OCI-M2 (cell line): Measurements from ENCODE around the gene PTRH1.

Experiments used
- DNase-seq: peaks from one replicate; lab custom pipeline; 2025; ENCODE audit not compliant: unreplicated experiment; lab: John Stamatoyannopoulos, UW

The PTRH1 gene

GRCh38 chr9:127698985-127699670 lies 16.3 kb downstream of the PTRH1 start:
- DNase-seq, result peak; percentile 53

DNA sequence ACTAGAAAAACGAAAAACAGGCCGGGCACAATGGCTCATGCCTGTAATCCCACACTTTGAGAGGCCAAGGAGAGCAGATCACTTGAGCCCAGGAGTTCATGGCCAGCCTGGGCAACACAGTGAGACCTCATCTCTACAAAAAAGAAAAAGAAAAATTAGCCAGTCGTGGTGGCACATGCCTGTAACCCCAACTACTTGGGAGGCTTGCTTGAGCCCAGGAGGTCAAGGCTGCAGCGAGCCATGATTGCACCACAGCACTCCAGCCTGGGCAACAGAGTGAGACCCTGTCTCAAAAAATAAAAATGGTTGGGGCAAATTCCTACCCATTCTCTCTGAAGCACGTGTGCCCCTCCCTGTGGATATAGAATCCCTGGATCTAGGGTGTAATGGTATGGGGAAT lies 17.1 kb downstream of the PTRH1 start:
- DNase-seq, result no peak

GRCh38 chr9:127697575-127697974 lies 17.9 kb downstream of the PTRH1 start:
- no peak for DNase-seq

GRCh38 chr9:127694890-127695720 lies 20.4 kb downstream of the PTRH1 start:
- no peak for DNase-seq

- DNase-seq, result no peak
These were observed 21.8 kb downstream of the PTRH1 start for GRCh38 chr9:127693697-127694096.

DNA sequence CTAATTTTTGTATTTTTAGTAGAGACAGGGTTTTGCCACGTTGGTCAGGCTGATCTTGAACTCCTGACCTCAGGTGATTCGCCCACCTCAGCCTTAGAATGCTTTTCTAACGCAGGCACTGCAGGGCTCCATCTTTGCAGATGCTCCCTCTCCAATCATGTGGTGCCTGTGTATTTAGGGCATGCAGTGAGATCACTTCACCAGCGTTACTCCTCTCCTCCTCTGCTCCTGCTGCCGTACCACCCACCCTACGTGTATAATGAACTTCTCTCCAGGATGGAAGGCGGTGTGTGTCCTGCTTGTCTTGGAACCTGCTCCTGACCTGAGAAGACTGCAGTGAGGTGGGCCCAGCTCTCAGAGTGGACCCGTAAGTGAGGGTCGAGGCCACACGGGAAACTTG lies 22.3 kb downstream of the PTRH1 start:
- no peak for DNase-seq

- no peak for DNase-seq
These were observed 23.4 kb downstream of the PTRH1 start for GRCh38 chr9:127692071-127692470.

DNA sequence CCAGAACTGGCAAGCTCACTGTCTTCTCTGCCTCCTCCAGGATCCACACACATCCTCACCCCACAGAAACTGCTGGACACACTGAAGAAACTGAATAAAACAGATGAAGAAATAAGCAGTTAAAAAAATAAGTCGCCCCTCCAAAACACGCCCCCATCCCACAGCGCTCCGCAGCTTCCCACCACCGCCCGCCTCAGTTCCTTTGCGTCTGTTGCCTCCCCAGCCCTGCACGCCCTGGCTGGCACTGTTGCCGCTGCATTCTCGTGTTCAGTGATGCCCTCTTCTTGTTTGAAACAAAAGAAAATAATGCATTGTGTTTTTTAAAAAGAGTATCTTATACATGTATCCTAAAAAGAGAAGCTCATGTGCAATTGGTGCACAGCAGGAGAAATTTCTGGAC lies 24.7 kb downstream of the PTRH1 start:
- no peak for DNase-seq

- DNase-seq, result no peak
These were observed 26.0 kb downstream of the PTRH1 start for GRCh38 chr9:127689329-127690000.

DNA sequence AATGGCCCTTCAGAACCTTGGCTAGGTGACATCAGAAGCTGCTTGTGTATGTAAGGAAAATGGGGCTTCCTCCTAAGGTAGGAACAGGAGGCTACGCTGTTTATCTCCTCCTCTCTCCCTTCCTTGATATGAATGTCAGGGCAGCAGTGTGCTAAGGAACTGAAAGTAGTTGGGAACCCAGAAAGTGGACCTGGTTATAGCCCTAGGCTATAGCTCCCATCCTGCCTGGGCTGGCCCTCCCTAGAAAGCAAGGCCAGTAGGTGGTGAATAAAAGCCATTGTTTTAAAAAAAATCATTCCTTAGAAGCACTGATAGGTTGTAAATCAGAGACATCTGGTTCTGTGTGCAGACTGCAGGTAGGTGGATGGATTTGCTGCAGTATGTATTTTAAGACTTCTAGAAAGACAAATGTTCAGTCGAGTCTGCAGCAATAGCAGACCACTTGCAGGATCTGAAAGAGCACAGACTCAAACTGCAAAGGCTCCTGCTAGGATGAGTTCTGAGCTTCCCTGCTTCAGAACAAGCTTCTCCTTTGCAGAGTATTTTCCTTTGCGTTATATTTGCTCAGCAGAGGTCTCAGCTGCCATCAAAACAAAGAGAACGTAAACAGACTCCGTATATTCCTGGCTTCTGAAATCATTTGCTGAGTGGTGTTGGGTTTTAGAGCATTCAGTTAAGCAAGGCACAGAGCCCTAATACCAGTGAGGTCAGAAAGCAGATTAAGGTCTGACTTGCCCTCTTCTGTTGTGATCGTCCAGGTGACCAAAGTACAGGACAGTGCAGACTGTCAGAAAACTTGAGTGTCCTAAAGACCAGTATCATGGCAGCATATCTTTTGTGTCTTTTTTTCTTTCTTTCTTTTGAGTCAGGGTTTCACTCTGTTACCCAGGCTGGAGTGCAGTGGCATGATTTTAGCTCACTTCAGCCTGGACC lies 28.7 kb downstream of the PTRH1 start:
- DNase-seq, result no peak

DNA sequence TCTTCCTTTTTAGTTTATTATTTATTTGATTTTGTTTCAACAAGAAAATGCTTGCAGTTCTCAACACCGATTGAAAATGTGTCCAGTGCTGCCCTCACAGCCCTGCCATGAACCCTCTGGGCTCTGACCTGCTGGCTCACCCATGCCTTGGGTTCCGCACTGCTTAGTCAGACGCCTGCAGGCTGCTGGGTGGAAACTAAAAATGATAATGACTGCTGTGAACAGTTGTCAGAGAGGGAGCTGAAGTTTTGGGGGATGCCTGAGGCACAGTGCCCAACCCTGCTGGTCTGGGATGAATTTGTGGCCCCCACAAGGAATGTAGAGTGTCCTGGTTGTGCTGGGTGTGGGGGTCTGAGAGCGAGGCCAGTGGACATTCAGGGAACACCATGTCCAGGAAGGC lies 30.9 kb downstream of the PTRH1 start:
- DNase-seq, result no peak

- DNase-seq, result no peak
These were observed 31.7 kb downstream of the PTRH1 start for GRCh38 chr9:127683723-127684122.

DNA sequence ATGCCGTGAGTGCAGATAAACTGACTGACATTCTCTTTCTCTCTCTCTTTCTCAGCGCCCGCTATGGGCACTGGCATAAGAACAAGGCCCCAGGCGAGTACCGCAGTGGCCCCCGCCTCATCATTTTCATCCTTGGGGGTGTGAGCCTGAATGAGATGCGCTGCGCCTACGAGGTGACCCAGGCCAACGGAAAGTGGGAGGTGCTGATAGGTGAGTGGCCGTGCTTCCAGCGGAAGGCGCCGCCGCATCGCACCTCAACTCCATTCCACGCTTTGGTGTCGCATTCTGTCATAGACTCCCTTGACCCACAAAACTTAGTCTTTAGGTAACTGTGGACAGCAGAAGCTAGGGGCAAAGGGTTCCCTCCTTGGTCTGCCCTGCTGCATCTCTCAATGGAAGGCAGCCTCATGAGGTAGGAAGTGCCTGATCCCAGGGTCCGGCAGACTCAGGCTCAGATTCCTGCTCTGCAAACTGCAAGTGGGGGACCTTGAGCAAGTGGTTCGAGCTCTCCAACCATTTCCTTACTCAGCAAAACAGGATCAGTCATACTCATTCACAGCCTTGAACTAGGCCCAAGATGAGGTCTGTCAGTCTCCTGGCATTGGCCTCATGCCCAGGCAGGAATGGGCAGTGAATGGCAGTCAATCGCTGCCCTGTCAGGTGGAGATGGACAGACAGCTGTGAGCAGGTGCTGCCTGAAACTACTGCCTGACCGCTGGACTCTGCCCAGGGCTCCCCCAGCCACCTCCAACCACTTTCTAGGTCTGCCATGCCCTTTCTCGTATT lies 32.9 kb downstream of the PTRH1 start:
- no peak for DNase-seq

- no peak for DNase-seq
These were observed 34.6 kb downstream of the PTRH1 start for GRCh38 chr9:127680846-127681245.

- no peak for DNase-seq
These were observed 35.2 kb downstream of the PTRH1 start for GRCh38 chr9:127680226-127680625.

GRCh38 chr9:127679506-127679905 lies 36.0 kb downstream of the PTRH1 start:
- no peak for DNase-seq

DNA sequence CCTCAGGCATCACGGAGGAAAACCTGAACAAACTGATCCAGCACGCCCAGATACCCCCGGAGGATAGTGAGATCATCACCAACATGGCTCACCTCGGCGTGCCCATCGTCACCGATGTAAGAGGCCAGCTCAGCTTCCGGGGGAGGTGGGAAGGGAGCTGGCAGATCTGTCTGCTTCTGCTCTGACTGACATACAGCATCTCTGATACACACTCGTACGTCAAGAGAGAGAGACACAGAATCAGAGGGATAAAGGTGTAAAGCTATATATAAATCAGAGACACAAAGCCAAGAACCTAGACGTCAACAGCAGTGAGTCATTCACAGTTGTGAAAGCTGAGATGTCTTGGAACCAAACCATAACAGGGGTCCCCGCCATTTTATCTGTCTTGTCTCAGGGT lies 38.8 kb downstream of the PTRH1 start:
- DNase-seq, result no peak

- DNase-seq, result no peak
These were observed 42.2 kb downstream of the PTRH1 start for GRCh38 chr9:127673234-127673633.

DNA sequence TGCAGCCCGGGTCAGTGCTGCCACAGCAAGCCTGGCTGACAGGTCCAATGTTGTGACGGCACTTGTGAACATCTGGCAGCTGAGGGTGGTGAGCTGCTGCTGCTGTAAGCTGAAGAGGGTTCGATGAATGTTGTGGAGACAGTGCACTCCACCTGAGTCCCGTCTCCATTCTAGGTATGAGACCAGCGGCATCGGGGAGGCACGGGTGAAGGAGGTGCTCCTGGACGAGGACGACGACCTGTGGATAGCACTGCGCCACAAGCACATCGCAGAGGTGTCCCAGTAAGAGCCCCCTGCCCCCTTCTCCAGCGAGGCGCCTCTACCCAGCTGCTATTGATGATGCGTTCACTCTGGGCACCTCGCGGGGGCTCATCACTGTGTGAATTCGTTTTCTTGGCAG lies 47.6 kb downstream of the PTRH1 start:
- DNase-seq, result no peak
